Smooth muscle cell (in vitro differentiated cells): ENCODE data around the gene LRTM1. TPM values are rescaled to one million over a fixed set of nuclear protein-coding genes. Genes with fewer than 3 reads are reported as not detected.

Source experiments
- DNase-seq: peaks from one replicate; lab custom pipeline; 2025; ENCODE audit not compliant: unreplicated experiment; lab: John Stamatoyannopoulos, UW
- H2AFZ ChIP-seq: fragments of 200-600 bp; sonication (generic); 2 replicates; pipeline ENCODE4 v1.6.0; 2016; ENCODE audit warnings: antibody characterized with exemption, low read depth, mild to moderate bottlenecking
- H3F3A ChIP-seq: fragments of 200-600 bp; sonication (generic); 2 replicates; pipeline ENCODE4 v1.6.0; 2017; ENCODE audit warnings: antibody characterized with exemption, low read depth
- H3K27ac ChIP-seq: fragments of 200-600 bp; sonication (generic); 2 replicates; pipeline ENCODE4 v1.5.1; 2016; ENCODE audit warnings: low read depth, mild to moderate bottlenecking
- H3K27me3 ChIP-seq: fragments of 200-600 bp; sonication (generic); 2 replicates; pipeline ENCODE4 v1.6.1; 2016; ENCODE audit warnings: low read depth, mild to moderate bottlenecking
- H3K36me3 ChIP-seq: fragments of 200-600 bp; sonication (generic); 2 replicates; pipeline ENCODE4 v1.5.1; 2016; ENCODE audit warnings: low read depth
- H3K4me1 ChIP-seq: fragments of 200-600 bp; sonication (generic); 2 replicates; pipeline ENCODE4 v1.5.1; 2016; ENCODE audit warnings: low read depth
- H3K4me2 ChIP-seq: fragments of 200-600 bp; sonication (generic); 2 replicates; pipeline ENCODE4 v1.6.0; 2016; ENCODE audit warnings: mild to moderate bottlenecking
- H3K4me3 ChIP-seq: fragments of 200-600 bp; sonication (generic); 2 replicates; pipeline ENCODE4 v1.5.1; 2016; ENCODE audit warnings: mild to moderate bottlenecking
- H3K79me2 ChIP-seq: fragments of 200-600 bp; sonication (generic); 2 replicates; pipeline ENCODE4 v1.6.0; 2016; ENCODE audit warnings: low read depth, mild to moderate bottlenecking
- H3K9ac ChIP-seq: fragments of 200-600 bp; sonication (generic); 2 replicates; pipeline ENCODE4 v1.6.0; 2016; ENCODE audit warnings: low read depth
- H3K9me3 ChIP-seq: fragments of 200-600 bp; sonication (generic); replicated peaks from 2 replicates; pipeline ENCODE4 v1.5.1; 2016; ENCODE audit warnings: low read depth
- H4K20me1 ChIP-seq: fragments of 200-600 bp; sonication (generic); 2 replicates; pipeline ENCODE4 v1.6.0; 2016; ENCODE audit warnings: low read depth
- CTCF ChIP-seq: fragments of 200-600 bp; sonication (generic); IDR thresholded peaks from 2 replicates; pipeline ENCODE4 v1.5.1; 2017; ENCODE audit warnings: borderline replicate concordance, mild to moderate bottlenecking, antibody characterized with exemption; ENCODE audit not compliant: insufficient read depth, poor library complexity, severe bottlenecking
- WGBS: methylation state at CpG from one replicate; pipeline ENCODE4 v1.1.7; 2016; ENCODE audit warnings: low lambda C conversion rate; 5-methylcytosine and 5-hydroxymethylcytosine counted together
- polyA plus RNA-seq: library from polyadenylated mRNA; unstranded; fragments of >200 nt; fragmentation: Nextera tagmentation; extraction: Ambion mirVana; gene quantifications from 2 replicates; pipeline ENCODE4 v1.2.1, GENCODE V29; 2016
- total RNA-seq: library from RNA; depleted of rRNA; stranded (reverse); fragments of >200 nt; gene quantifications from 2 replicates; pipeline ENCODE4 v1.2.3, GENCODE V29; 2014

Gene LRTM1
- total and polyA plus RNA-seq, 2 experiments from 2014 or later: not detected

- H3K27ac ChIP-seq: no peak overlapping the region
- WGBS: 73% methylated on average over 6 of the region's 6 CpGs
- H3K36me3 ChIP-seq: no peaks in the 10 kb centered on the region
- H3K9me3 ChIP-seq: no peaks in the 10 kb centered on the region
- H3K27me3 ChIP-seq: no peaks in the 10 kb centered on the region
- no peaks in the 10 kb centered on the region for H3K79me2 ChIP-seq
- H3K4me2 ChIP-seq: no peak overlapping the region
- H3K4me3 ChIP-seq: no peak overlapping the region
- DNase-seq: no peak
- no peaks in the 10 kb centered on the region for H3K4me1 ChIP-seq
- H3K9ac ChIP-seq: no peak overlapping the region
- no peaks in the 10 kb centered on the region for H4K20me1 ChIP-seq
- no peak for TF ChIP-seq CTCF
- no peak overlapping the region for H2AFZ ChIP-seq
- no peaks in the 10 kb centered on the region for H3F3A ChIP-seq
Measured at GRCh38 chr3:54939557-54940300, 11.9 kb upstream of the LRTM1 start.

GRCh38 chr3:54936561-54936960 lies 8.7 kb upstream of the LRTM1 start:
- H3K4me1 ChIP-seq: peaks cover under 1% of the 10 kb centered on the region

GRCh38 chr3:54935869-54936268 lies 8.0 kb upstream of the LRTM1 start:
- H3F3A ChIP-seq: no peaks in the 10 kb centered on the region
- H3K4me1 ChIP-seq: peaks cover 3% of the 10 kb centered on the region
- no peak overlapping the region for H3K4me3 ChIP-seq
- H3K9me3 ChIP-seq: no peaks in the 10 kb centered on the region
- no peaks in the 10 kb centered on the region for H3K79me2 ChIP-seq
- no peaks in the 10 kb centered on the region for H4K20me1 ChIP-seq
- no peaks in the 10 kb centered on the region for H3K36me3 ChIP-seq
- H2AFZ ChIP-seq: no peak overlapping the region
- no peak for TF ChIP-seq CTCF
- H3K27ac ChIP-seq: no peak overlapping the region
- no peak overlapping the region for H3K9ac ChIP-seq
- WGBS: 91% methylated on average over 3 of the region's 3 CpGs
- no peak for DNase-seq
- H3K4me2 ChIP-seq: no peak overlapping the region
- H3K27me3 ChIP-seq: no peaks in the 10 kb centered on the region

More at GRCh38 chr3:54936561-54936960, 8.7 kb upstream of the LRTM1 start:
- no peaks in the 10 kb centered on the region for H3K36me3 ChIP-seq
- H3K9ac ChIP-seq: no peak overlapping the region
- H3K27me3 ChIP-seq: no peaks in the 10 kb centered on the region
- H4K20me1 ChIP-seq: no peaks in the 10 kb centered on the region
- no peak overlapping the region for H3K4me2 ChIP-seq
- DNase-seq: no peak
- H3K4me3 ChIP-seq: no peak overlapping the region
- no peak for TF ChIP-seq CTCF
- 59% methylated on average over 5 of the region's 5 CpGs for WGBS
- no peaks in the 10 kb centered on the region for H3F3A ChIP-seq
- H3K79me2 ChIP-seq: no peaks in the 10 kb centered on the region
- no peak overlapping the region for H2AFZ ChIP-seq
- no peak overlapping the region for H3K27ac ChIP-seq
- no peaks in the 10 kb centered on the region for H3K9me3 ChIP-seq

GRCh38 chr3:54932606-54933005 lies 4.7 kb upstream of the LRTM1 start:
- Histone ChIP-seq H3K4me1 (peaks cover 9% of the 10 kb centered on the region), H3F3A (no peaks in the 10 kb centered on the region), H3K79me2 (no peaks in the 10 kb centered on the region), H3K4me2 (no peak overlapping the region), H2AFZ (no peak overlapping the region), H3K27me3 (no peaks in the 10 kb centered on the region), H4K20me1 (no peaks in the 10 kb centered on the region), H3K9ac (no peak overlapping the region), H3K9me3 (no peaks in the 10 kb centered on the region), H3K36me3 (no peaks in the 10 kb centered on the region), H3K4me3 (no peak overlapping the region), H3K27ac (no peak overlapping the region)
- whole genome bisulfite sequencing: 91% methylated on average over 4 of the region's 4 CpGs
- no peak for TF ChIP-seq CTCF
- no peak for DNase-seq
